Pancreas (tissue), 10 donors: Measurements from ENCODE around the gene MARCHF9. TPM values are rescaled to one million over a fixed set of nuclear protein-coding genes. Genes with fewer than 3 reads are reported as not detected.

Experiments used
- ATAC-seq, 4 donors: fragments of 200-7000 bp; cut with Tn5 transposase; one replicate each; pipeline versions ENCODE4 v1.8.0 to v1.9.1; 2020; ENCODE audit warnings: mild to moderate bottlenecking in 4 of 4, moderate library complexity in 4 of 4
- DNase-seq, 6 donors: peaks; one replicate each; pipeline ENCODE4 v3.0.0-alpha.2; 2020
- FAIRE-seq: peaks from 2 replicates; lab custom pipeline; 2012; peaks lifted over from hg19 to GRCh38; lab: Jason Lieb, UNC
- H3K27ac ChIP-seq, 4 donors: fragments of 200-600 bp; sonication (generic); 1 replicate in 3 of 4; 2 replicates in 1 of 4; pipeline versions ENCODE4 v1.5.0 to v1.8.0; 2020
- H3K27me3 ChIP-seq, 4 donors: fragments of 200-600 bp; one replicate each; pipeline ENCODE4 v1.8.0; 2021
- H3K36me3 ChIP-seq, 3 donors: fragments of 200-600 bp; sonication (generic) in 1 of 3; one replicate each; pipeline versions ENCODE4 v1.5.0 to v1.8.0; 2020 to 2021
- H3K4me1 ChIP-seq, 3 donors: fragments of 200-600 bp; one replicate each; pipeline ENCODE4 v1.8.0; 2021
- H3K4me3 ChIP-seq, 4 donors: fragments of 200-600 bp; sonication (generic) in 2 of 4; one replicate each; pipeline versions ENCODE4 v1.5.0 to v1.8.0; 2020 to 2021
- H3K9me3 ChIP-seq, 4 donors: fragments of 200-600 bp; one replicate each; pipeline ENCODE4 v1.8.0; 2021
- WGBS, 2 donors: extraction: QIAGEN DNeasy Blood & Tissue Kit; methylation state at CpG; one replicate each; pipeline ENCODE4 v1.1.7; 2013; 5-methylcytosine and 5-hydroxymethylcytosine counted together
- intact Hi-C, 3 donors: fragments of 100-400 bp; cut with DNase I; formaldehyde crosslinking; loops; one replicate each; pipeline versions ENCODE4 v1.11.1 to v1.14.2; 2022
- polyA plus RNA-seq, 2 donors: library from polyadenylated mRNA; stranded (reverse); fragments of 200-250 nt; gene quantifications; one replicate each; pipeline ENCODE4 v1.2.3, GENCODE V29; 2013
- total RNA-seq, 6 donors: library from RNA; stranded (reverse); fragmentation: NEBNext Ultra II Directional in 4 of 6; extraction: Animal tissue kit (Norgen Biotek cat#: 25700) in 4 of 6; gene quantifications; one replicate each; pipeline versions ENCODE4 v1.2.1 to v1.2.4, GENCODE V29; 2021 to 2023
- TF ChIP-seq, protein P1 (sequence below), 4 donors: fragments of 200-600 bp; sonication (generic) in 3 of 4; IDR thresholded peaks; one replicate each; pipeline versions ENCODE4 v1.5.0 to v1.8.0; 2021; ENCODE audit warnings: antibody characterized with exemption in 4 of 4
- donor health status: healthy with polysubstance abuse.
- donor health status: DM: no; HTN: no; CAD: no; lungs with moderate emphysema.
- donor health status: DM: no; HTN: no; CAD: no.
- donor health status: control.
- donor health status: control.
- donor health status: Bipolar disorder and iron deficiency.
- donor health status: DM: yes; HTN: yes; CAD: no.
- donor health status: DM: no; HTN: no; CAD: no.
- donor health status: DM: no; HTN: no; CAD: no.
- donor health status: DM: yes; HTN: yes; CAD: no.

MARCHF9 gene
- total and polyA plus RNA-seq, 8 donors: 6.7 to 32.5 (median 8.0) TPM

DNA sequence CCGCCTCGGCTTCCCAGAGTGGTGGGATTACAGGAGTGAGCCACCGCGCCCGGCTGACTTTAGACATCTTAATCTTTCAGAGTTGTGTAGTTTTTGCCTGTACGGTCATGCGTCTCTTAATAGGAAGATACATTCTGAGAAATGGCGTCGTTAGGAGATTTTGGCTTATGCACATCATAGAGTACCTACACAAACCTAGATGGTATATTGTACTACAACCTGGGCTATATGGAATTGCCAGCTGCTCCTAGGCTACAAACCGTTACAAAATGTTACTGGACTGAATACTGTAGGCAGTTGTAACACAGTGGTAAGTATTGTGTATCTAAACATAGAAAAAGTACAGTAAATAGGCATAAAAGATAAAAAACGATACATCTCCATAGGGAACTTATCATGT is 29.0 kb downstream of the MARCHF9 start:
- no peak for DNase-seq
- intact Hi-C loops: no loop called here
- Histone ChIP-seq H3K27me3 (no peaks in the 10 kb centered on the region), H3K4me3 (peak overlapping the region in 1 of 4 donors; percentile 88), H3K9me3 (no peaks in the 10 kb centered on the region), H3K36me3 (peaks cover 3 to 36% (median 7%) of the 10 kb centered on the region in 3 donors), H3K27ac (no peak overlapping the region), H3K4me1 (peaks cover 4 to 15% (median 14%) of the 10 kb centered on the region in 3 donors)
- ATAC-seq: no peak
- WGBS, 2 donors: 83 to 90% methylated on average over 11 of the region's 11 CpGs
- TF ChIP-seq, protein P1, sequence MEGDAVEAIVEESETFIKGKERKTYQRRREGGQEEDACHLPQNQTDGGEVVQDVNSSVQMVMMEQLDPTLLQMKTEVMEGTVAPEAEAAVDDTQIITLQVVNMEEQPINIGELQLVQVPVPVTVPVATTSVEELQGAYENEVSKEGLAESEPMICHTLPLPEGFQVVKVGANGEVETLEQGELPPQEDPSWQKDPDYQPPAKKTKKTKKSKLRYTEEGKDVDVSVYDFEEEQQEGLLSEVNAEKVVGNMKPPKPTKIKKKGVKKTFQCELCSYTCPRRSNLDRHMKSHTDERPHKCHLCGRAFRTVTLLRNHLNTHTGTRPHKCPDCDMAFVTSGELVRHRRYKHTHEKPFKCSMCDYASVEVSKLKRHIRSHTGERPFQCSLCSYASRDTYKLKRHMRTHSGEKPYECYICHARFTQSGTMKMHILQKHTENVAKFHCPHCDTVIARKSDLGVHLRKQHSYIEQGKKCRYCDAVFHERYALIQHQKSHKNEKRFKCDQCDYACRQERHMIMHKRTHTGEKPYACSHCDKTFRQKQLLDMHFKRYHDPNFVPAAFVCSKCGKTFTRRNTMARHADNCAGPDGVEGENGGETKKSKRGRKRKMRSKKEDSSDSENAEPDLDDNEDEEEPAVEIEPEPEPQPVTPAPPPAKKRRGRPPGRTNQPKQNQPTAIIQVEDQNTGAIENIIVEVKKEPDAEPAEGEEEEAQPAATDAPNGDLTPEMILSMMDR (IDR thresholded peaks at IDR 0.05): no peak
- no peak for FAIRE-seq

DNA sequence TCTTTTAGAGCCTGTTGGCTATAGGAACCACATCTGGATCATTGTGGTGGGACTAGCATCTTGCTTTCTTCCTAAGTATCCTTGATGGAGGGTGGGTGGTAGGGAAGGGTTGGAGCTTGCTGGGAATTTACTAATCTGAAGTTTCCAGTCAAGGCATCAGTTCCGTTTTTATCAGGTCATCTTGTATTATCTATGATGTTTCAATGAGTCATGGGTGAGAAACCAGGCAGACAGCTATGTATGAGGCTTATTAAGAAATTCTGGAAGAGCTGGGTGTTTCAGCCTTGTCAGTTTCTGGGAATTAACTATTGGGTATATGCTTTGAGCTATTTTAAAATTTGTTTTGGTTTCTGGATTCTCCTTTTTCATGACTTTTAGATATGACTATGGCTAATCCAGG is 39.0 kb downstream of the MARCHF9 start:
- FAIRE-seq (no peak), ATAC-seq (peak in 1 of 4 donors; percentile 52), DNase-seq (no peak)
- WGBS, 2 donors: 21 to 37% methylated on average over 1 of the region's 1 CpG
- H3K4me3 ChIP-seq: no peak overlapping the region
- no peaks in the 10 kb centered on the region for H3K27me3 ChIP-seq
- TF ChIP-seq, protein P1 (IDR thresholded peaks at IDR 0.05): no peak
- no peak overlapping the region for H3K27ac ChIP-seq
- no peaks in the 10 kb centered on the region for H3K4me1 ChIP-seq
- intact Hi-C loops: no loop called here
- H3K36me3 ChIP-seq: peaks cover 0 to 60% (median 10%) of the 10 kb centered on the region in 3 donors
- H3K9me3 ChIP-seq: no peaks in the 10 kb centered on the region

DNA sequence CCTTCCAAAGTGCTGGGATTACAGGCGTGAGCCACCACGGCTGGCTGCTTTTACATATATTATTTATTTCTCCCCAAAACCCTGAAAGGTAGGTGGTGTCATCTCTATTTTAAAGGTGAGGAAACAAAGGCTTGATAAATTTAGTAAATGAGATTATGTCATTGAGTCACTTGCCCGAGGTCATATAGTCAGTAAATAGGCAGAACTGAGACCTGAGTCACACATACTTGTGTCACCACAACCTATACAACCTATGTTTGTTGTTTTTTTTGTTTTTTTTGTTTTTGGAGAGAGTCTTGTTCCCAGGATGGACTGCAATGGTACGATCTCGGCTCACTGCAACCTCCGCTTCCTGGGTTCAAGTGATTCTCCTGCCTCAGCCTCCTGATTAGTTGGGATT is 40.5 kb downstream of the MARCHF9 start:
- FAIRE-seq (no peak), DNase-seq (no peak), ATAC-seq (no peak)
- Histone ChIP-seq H3K9me3 (no peaks in the 10 kb centered on the region), H3K4me1 (no peaks in the 10 kb centered on the region), H3K27me3 (no peaks in the 10 kb centered on the region), H3K27ac (no peak overlapping the region), H3K4me3 (no peak overlapping the region), H3K36me3 (peaks cover 0 to 62% (median 10%) of the 10 kb centered on the region in 3 donors)
- TF ChIP-seq, protein P1 (IDR thresholded peaks at IDR 0.05): no peak
- intact Hi-C loops: no loop called here
- WGBS, 2 donors: 92 to 95% methylated on average over 6 of the region's 6 CpGs

DNA sequence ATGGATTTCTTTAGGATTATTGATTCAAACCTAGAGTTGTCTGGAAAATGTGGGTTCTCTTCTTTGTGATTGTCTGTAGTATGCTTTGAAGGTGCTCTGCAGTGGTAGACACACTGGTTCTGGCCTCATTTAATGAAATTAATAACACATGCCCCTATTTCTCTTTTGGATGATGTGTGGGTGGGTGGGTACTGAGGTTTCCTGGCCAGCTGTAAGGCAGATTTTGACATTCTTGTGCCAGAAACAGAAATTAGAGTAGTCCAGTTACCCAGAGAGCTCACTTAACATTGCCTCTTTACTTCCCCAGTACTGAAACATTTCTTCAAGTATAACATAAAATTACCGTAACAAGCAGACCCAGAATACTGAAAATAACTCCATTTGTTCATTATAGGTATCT is 42.1 kb downstream of the MARCHF9 start:
- TF ChIP-seq, protein P1 (IDR thresholded peaks at IDR 0.05): no peak
- 100% methylated on average over 1 of the region's 1 CpG for WGBS, 2 donors
- DNase-seq: no peak
- ATAC-seq: no peak
- no peak for FAIRE-seq
- H3K9me3 ChIP-seq: no peaks in the 10 kb centered on the region
- intact Hi-C loops: no loop called here
- no peak overlapping the region for H3K27ac ChIP-seq
- no peak overlapping the region for H3K4me3 ChIP-seq
- H3K27me3 ChIP-seq: no peaks in the 10 kb centered on the region
- H3K4me1 ChIP-seq: no peaks in the 10 kb centered on the region
- H3K36me3 ChIP-seq: peaks cover 0 to 72% (median 10%) of the 10 kb centered on the region in 3 donors

DNA sequence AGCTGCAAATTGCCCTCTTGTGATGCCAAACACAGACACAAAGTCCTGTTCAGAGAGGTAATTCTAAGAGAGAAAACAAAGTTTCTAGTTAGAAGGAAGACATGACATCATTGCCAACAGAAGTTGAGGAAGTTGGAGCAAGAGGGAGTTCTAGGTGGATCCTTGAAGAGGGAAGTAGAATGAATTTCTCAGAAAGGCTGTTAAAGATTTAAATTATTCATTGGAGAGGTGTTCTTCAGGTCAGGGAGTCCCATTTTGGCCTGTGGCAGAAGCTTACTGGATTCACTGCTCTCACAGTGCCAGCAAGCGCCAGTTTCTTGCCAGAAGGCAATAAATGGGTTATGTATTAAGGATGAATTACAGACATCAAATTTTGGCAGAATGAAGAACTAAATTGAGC is 43.0 kb downstream of the MARCHF9 start:
- WGBS, 2 donors: 75 to 88% methylated on average over 1 of the region's 1 CpG
- Histone ChIP-seq H3K27ac (peak overlapping the region in 2 of 4 donors; percentile 0 to 4), H3K9me3 (no peaks in the 10 kb centered on the region), H3K27me3 (no peaks in the 10 kb centered on the region), H3K4me1 (no peaks in the 10 kb centered on the region), H3K4me3 (no peak overlapping the region), H3K36me3 (peaks cover 0 to 70% (median 10%) of the 10 kb centered on the region in 3 donors)
- TF ChIP-seq, protein P1 (IDR thresholded peaks at IDR 0.05): no peak
- ATAC-seq (peak in 1 of 4 donors; percentile 63), FAIRE-seq (no peak), DNase-seq (no peak)
- intact Hi-C loops: no loop called here
